Kidney (tissue), 14 donors: ENCODE data around the gene HOXC11. TPM values are rescaled to one million over a fixed set of nuclear protein-coding genes. Genes with fewer than 3 reads are reported as not detected.

Experiments used
- DNase-seq, 5 donors: peaks; one replicate each; pipeline ENCODE4 v3.0.0-alpha.2; 2013 to 2020
- FAIRE-seq: peaks from 2 replicates; lab custom pipeline; 2012; peaks lifted over from hg19 to GRCh38; lab: Jason Lieb, UNC
- H3K27ac ChIP-seq, 2 donors: one replicate each; pipeline ENCODE4 v1.7.0; 2013; ENCODE audit warnings: low read depth in 2 of 2, low read length in 2 of 2, inconsistent platforms in 1 of 2
- H3K27me3 ChIP-seq: one replicate; pipeline ENCODE4 v1.7.1; 2013; ENCODE audit warnings: low read length, inconsistent platforms; ENCODE audit not compliant: control insufficient read depth, insufficient read depth
- H3K36me3 ChIP-seq, 3 donors: one replicate each; pipeline versions ENCODE4 v1.7.0 to v1.7.1; 2013; ENCODE audit warnings: low read length in 3 of 3, control low read depth in 1 of 3, inconsistent platforms in 1 of 3; ENCODE audit not compliant: insufficient read depth in 3 of 3, control insufficient read depth in 2 of 3
- H3K4me1 ChIP-seq, 3 donors: one replicate each; pipeline versions ENCODE4 v1.7.0 to v1.7.1; 2013; ENCODE audit warnings: low read length in 3 of 3, inconsistent platforms in 1 of 3, low read depth in 1 of 3; ENCODE audit not compliant: control insufficient read depth in 2 of 3, insufficient read depth in 2 of 3
- H3K4me3 ChIP-seq, 3 donors: one replicate each; pipeline versions ENCODE4 v1.7.0 to v1.8.1; 2013; ENCODE audit warnings: low read length in 3 of 3, control low read depth in 1 of 3, inconsistent platforms in 1 of 3
- H3K9ac ChIP-seq, 3 donors: one replicate each; pipeline versions ENCODE4 v1.7.0 to v1.7.1; 2013; ENCODE audit warnings: low read length in 3 of 3, control low read depth in 1 of 3, inconsistent platforms in 1 of 3
- H3K9me3 ChIP-seq, 3 donors: one replicate each; pipeline versions ENCODE4 v1.7.0 to v1.7.1; 2013; ENCODE audit warnings: low read length in 3 of 3, control low read depth in 1 of 3, inconsistent platforms in 1 of 3; ENCODE audit not compliant: control insufficient read depth in 2 of 3, insufficient read depth in 1 of 3
- intact Hi-C: fragments of 100-400 bp; cut with DNase I; formaldehyde crosslinking; loops from one replicate; pipeline ENCODE4 v1.11.1; 2022
- polyA plus RNA-seq: library from polyadenylated mRNA; stranded (reverse); fragments of 350-450 nt; fragmentation: Illumina TruSeq; extraction: RNeasy Lipid Tissue Mini Kit (QIAGEN cat#74804); gene quantifications from one replicate; pipeline ENCODE4 v1.2.3, GENCODE V29; 2014; ENCODE audit warnings: low read depth, low replicate concordance; ENCODE audit not compliant: insufficient read depth
- total RNA-seq: library from RNA; stranded (reverse); fragmentation: NEBNext Ultra II Directional; extraction: Animal tissue kit (Norgen Biotek cat#: 25700); gene quantifications from one replicate; pipeline ENCODE4 v1.2.1, GENCODE V29; 2021
- TF ChIP-seq, protein P1 (sequence below): IDR thresholded peaks from 3 replicates; pipeline ENCODE4 v1.5.1; 2012; ENCODE audit warnings: mild to moderate bottlenecking, moderate library complexity, borderline replicate concordance; ENCODE audit not compliant: insufficient read depth; ENCODE audit errors: extremely low read depth
- donor health status: control.
- donor health status: control.
- donor health status: control.
- donor health status: control.
- donor health status: control.
- donor health status: DM: yes; HTN: yes; CAD: no.
- donor health status: Normal renal cell carcinoma (clear cell type).

Gene HOXC11
- total and polyA plus RNA-seq, 2 donors from 2014 or later: 0.75 to 1.4 TPM

DNA sequence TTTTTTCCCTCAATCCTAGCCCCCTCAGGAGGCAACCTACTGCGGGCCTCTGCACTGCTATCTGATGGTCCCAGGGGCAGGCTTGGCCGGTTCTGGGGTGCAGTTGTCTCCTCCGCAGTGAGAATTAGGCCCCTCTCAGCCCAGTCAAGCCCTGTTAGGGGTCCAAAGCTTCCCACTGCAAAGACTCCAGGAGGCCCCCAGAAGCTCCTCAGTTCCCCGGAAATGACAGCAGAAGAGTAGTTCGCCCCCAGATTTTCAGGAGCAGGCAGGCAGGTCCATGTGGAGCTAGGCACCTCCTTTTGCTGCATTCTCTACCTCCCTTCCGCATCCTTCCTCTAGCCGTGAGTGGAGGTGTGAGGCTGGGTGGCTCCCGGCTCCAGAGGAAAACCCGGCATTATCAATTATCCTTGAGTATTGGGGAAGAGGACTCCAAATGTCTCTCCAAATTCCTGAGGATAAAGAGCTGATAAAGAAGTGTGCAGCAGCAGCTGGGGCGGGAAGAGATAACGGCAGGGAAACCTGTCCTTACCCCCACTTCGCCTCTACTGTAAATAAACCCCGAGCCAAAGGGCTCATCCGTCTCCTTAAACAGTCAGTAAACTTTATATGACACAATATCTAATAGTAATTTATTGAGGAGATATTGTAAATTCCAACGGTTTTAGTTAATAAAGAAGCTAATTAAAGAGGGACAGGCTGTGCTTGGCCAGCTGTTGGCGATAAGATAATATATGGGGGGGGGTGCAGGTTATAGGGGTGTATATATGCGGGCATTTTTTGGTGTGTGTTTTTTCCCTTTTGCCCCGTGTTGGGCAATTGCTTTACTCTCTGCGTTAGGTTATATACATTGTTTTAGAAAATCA is 18.9 kb upstream of the HOXC11 start:
- Histone ChIP-seq H3K27me3 (peaks cover 83% of the 10 kb centered on the region), H3K9ac (no peak overlapping the region), H3K4me3 (no peak overlapping the region), H3K36me3 (no peaks in the 10 kb centered on the region), H3K27ac (no peak overlapping the region), H3K9me3 (no peaks in the 10 kb centered on the region), H3K4me1 (no peaks in the 10 kb centered on the region)
- TF ChIP-seq, protein P1, sequence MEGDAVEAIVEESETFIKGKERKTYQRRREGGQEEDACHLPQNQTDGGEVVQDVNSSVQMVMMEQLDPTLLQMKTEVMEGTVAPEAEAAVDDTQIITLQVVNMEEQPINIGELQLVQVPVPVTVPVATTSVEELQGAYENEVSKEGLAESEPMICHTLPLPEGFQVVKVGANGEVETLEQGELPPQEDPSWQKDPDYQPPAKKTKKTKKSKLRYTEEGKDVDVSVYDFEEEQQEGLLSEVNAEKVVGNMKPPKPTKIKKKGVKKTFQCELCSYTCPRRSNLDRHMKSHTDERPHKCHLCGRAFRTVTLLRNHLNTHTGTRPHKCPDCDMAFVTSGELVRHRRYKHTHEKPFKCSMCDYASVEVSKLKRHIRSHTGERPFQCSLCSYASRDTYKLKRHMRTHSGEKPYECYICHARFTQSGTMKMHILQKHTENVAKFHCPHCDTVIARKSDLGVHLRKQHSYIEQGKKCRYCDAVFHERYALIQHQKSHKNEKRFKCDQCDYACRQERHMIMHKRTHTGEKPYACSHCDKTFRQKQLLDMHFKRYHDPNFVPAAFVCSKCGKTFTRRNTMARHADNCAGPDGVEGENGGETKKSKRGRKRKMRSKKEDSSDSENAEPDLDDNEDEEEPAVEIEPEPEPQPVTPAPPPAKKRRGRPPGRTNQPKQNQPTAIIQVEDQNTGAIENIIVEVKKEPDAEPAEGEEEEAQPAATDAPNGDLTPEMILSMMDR: no peak
- FAIRE-seq (no peak), DNase-seq (no peak)
- intact Hi-C loops: no loop called here

DNA sequence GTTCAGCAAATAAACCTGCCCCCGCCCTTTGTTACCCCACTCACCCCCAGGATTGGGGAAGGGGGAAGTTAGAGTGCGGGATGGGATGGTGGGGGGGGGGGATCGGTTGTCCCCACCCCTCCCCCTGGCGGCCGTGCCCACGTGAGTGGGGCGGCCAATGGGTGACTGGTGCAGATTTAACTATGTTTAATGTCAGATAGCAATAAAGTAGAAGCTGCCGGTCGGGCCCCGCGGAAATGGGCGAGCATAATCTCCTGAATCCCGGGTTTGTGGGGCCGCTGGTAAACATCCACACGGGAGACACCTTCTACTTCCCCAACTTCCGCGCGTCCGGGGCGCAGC is 18.3 kb upstream of the HOXC11 start, which contains the start of gene HOXC12:
Gene HOXC12, plus strand, starts transcription at position 210 of the 342 bp plus-strand sequence. Its CDS starts 27 bp downstream, at position 237.
- TF ChIP-seq, protein P1: no peak
- Histone ChIP-seq H3K27me3 (peaks cover 86% of the 10 kb centered on the region), H3K4me1 (no peaks in the 10 kb centered on the region), H3K9ac (no peak within 1 kb of the TSS), H3K36me3 (no peaks in the 10 kb centered on the region), H3K27ac (no peak within 1 kb of the TSS), H3K4me3 (no peak within 1 kb of the TSS), H3K9me3 (no peaks in the 10 kb centered on the region)
- FAIRE-seq (no peak), DNase-seq (no peak)
- intact Hi-C loops: no loop called here

DNA sequence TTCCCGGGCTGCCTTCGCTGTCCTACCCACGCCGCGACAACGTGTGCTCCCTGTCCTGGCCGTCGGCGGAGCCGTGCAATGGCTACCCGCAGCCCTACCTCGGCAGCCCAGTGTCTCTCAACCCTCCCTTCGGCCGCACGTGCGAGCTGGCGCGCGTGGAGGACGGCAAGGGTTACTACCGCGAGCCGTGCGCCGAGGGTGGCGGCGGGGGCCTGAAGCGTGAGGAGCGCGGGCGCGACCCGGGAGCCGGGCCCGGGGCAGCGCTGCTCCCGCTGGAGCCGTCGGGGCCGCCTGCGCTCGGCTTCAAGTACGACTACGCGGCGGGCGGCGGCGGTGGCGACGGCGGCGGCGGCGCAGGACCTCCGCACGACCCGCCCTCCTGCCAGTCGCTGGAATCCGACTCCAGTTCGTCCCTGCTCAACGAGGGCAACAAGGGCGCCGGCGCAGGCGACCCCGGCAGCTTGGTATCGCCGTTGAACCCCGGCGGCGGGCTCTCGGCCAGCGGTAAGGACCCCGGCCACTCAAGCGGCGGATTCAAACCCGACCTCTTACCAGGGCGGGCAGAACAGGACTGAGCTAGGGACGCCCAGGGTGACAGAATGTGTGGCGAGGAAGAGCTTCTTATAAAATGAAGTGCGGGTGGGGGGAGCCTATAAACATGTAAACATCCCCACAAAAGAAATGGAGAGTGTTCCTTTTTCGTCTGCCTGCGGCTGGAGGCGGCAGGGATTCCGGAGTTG is 17.7 kb upstream of the HOXC11 start:
- no peaks in the 10 kb centered on the region for H3K4me1 ChIP-seq
- H3K9me3 ChIP-seq: no peaks in the 10 kb centered on the region
- H3K27ac ChIP-seq: no peak overlapping the region
- peaks cover 87% of the 10 kb centered on the region for H3K27me3 ChIP-seq
- no peak overlapping the region for H3K4me3 ChIP-seq
- intact Hi-C loops: no loop called here
- no peak overlapping the region for H3K9ac ChIP-seq
- FAIRE-seq (no peak), DNase-seq (no peak)
- no peaks in the 10 kb centered on the region for H3K36me3 ChIP-seq
- TF ChIP-seq, protein P1: no peak
